T-helper 1 cell treated with Interleukin-12 subunit alpha and Interleukin-12 subunit beta and Interleukin-4 antibody, amounts not matched to agents 30 μg/mL and 1 μg/mL, for 36 hours (primary cell): ENCODE measurements around the gene TGM3.

ENCODE experiments used
- H3K27ac Mint-ChIP-seq: one replicate; pipeline ENCODE4 v1.8.0; 2021; ENCODE audit warnings: mild to moderate bottlenecking, mixed read lengths
- H3K27me3 Mint-ChIP-seq: one replicate; pipeline ENCODE4 v1.8.0; 2021; ENCODE audit warnings: low read depth, mixed read lengths
- H3K36me3 Mint-ChIP-seq: one replicate; pipeline ENCODE4 v1.8.0; 2021; ENCODE audit warnings: low read depth, mixed read lengths
- H3K4me1 Mint-ChIP-seq: one replicate; pipeline ENCODE4 v1.8.0; 2021; ENCODE audit warnings: low read depth, mixed read lengths
- H3K4me3 Mint-ChIP-seq: one replicate; pipeline ENCODE4 v1.8.0; 2021; ENCODE audit warnings: mild to moderate bottlenecking, moderate library complexity, mixed read lengths
- H3K9me3 Mint-ChIP-seq: one replicate; pipeline ENCODE4 v1.8.0; 2021; ENCODE audit warnings: mixed read lengths

Gene TGM3

DNA sequence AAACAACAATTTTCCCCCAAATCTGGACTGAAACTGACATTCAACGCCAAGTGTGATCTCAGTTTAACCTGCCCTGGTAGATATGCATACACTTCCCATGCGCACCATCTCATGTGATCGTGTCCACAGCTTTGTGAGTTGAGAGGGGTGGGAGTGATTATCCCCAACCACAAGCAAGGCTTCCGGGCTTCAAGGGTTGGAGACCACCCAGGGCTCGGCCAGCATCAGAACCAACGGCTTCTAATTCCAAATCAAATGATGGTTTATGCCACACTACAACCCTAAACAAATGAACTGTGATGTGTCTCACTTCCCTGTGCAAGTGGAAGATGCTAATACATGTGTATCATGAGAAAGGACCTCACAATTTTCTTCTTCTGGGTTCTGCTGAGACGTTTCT is 515 bp upstream of the TGM3 start:
- Mint-ChIP-seq H3K36me3 (no peaks in the 10 kb centered on the region), H3K27me3 (no peaks in the 10 kb centered on the region), H3K27ac (no peak overlapping the region), H3K9me3 (no peaks in the 10 kb centered on the region), H3K4me1 (no peaks in the 10 kb centered on the region), H3K4me3 (no peak overlapping the region)

DNA sequence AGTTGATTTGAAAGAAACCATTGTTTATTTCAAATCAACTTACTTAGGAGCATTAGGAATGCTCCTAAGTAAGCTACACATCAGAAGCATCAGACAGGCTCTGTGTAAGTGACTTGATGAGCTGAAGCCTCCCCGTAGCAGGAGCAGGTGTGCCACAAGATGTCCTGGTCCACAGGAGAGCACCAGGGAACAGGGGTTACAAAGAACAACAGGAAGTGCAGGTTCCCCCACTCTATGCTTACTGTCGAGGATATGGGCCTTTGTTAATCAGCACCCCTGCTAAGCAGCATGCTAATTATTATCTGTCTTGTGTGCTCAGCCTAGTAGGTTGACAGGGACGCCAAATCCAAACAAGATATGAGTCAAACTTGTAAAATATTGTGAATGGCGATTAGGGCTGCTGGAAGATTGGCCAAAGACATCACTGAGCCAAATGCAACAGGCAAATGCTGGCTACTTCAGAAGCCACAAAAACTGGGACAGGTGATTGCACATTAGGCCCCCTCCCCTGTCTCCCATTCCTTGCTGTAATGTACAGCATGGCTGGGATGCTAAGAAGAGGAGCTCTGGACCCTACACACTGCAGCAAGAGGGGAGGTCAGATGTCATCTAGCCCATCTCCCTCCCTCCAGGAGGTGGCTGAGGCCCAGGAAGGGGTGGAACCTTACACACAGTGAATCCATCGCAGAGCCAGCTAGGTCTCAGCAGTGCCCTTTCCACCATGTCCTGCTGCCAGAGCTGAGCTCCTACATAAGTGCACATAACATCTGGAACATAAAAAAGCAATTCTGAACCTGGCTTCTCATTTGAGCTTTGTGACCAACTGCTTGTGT is 939 bp downstream of the TGM3 start:
- Mint-ChIP-seq H3K36me3 (no peaks in the 10 kb centered on the region), H3K27me3 (no peaks in the 10 kb centered on the region), H3K9me3 (no peaks in the 10 kb centered on the region), H3K4me1 (peaks cover 6% of the 10 kb centered on the region), H3K27ac (no peak overlapping the region), H3K4me3 (no peak overlapping the region)

DNA sequence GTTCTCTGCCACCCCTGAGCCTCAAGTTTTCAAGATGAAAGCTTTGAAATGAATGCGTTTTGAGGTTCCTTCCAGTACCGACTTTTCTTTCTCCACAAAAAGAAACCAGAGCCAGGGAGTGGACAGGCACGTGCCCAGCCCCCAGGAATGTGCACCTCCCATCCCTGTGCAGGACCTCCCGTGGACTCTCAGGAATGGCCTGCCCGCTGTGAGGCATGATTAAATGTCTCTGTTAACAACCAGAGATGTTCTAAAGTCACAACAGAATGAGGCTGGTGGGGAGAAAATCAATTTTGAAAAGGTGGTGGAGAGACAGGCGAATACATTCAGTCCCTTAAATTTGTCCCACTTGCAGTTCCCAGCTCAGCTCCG is 1.5 kb downstream of the TGM3 start:
- Mint-ChIP-seq H3K4me1 (peaks cover 6% of the 10 kb centered on the region), H3K27me3 (no peaks in the 10 kb centered on the region), H3K36me3 (no peaks in the 10 kb centered on the region), H3K27ac (no peak overlapping the region), H3K4me3 (no peak overlapping the region), H3K9me3 (no peaks in the 10 kb centered on the region)

DNA sequence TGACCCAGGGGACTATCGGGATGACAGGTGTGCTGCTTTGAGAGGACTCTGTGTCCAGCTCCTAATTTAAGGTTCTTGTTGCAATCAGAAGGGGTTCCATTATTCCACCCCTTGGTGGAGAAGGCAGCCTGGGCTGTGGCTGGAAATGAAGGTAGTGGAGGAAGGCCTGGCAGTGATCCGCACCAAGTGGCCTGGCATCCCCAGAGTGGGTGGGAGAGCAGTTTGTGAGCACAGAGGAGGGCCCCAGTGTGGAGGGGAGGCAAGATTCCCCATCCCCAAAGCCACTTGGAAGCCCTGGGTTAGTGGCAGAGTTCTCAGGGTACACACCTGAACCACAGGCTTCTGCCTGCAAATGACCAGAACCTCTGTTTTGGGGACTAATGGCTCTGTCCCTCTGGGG is 2.3 kb downstream of the TGM3 start:
- Mint-ChIP-seq H3K4me1 (peaks cover 6% of the 10 kb centered on the region), H3K9me3 (no peaks in the 10 kb centered on the region), H3K4me3 (no peak overlapping the region), H3K27ac (no peak overlapping the region), H3K27me3 (no peaks in the 10 kb centered on the region), H3K36me3 (no peaks in the 10 kb centered on the region)

DNA sequence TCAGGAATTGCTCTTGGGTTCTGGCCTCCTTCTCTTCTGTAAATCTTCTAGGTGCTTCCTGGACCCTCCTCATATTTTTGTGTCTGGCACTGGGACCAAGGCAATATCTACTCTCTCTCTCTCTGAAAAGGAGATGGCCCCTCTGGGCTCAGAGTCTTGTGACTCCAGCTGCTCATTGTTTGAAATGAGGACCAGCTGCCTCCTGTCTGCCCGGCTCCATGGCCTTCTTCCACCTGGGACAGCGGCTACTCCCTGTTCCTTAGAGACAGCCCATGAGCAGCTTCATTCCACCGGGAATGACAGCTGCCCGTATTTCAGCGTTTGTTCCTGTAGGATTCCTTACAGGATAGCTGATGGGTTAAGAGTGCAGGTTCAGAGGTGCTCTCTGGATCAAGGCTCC is 2.9 kb downstream of the TGM3 start:
- no peaks in the 10 kb centered on the region for H3K9me3 Mint-ChIP-seq
- peaks cover 6% of the 10 kb centered on the region for H3K4me1 Mint-ChIP-seq
- no peak overlapping the region for H3K27ac Mint-ChIP-seq
- no peaks in the 10 kb centered on the region for H3K27me3 Mint-ChIP-seq
- no peak overlapping the region for H3K4me3 Mint-ChIP-seq
- no peaks in the 10 kb centered on the region for H3K36me3 Mint-ChIP-seq

DNA sequence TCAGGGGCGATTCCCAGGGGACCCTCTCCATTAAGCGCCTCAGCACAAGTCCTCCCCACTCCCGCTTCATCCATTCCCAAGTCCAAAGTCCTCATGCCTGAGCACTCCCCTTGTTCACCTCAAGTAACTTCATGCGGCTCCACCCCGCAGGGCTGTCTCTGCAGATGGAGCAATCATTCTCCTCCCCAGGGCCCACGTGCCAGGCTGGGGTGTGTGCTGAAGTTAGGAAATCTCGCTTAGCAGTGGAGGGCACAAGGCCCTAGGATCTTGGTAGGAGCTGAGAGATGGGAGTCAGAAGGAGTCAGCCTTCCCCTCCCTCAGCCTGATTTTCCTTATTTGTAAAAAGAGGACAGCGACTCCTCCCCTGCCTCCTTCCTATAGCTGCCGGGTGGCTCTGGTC is 3.5 kb downstream of the TGM3 start:
- Mint-ChIP-seq H3K27ac (no peak overlapping the region), H3K36me3 (no peaks in the 10 kb centered on the region), H3K27me3 (no peaks in the 10 kb centered on the region), H3K4me3 (no peak overlapping the region), H3K4me1 (peaks cover 6% of the 10 kb centered on the region), H3K9me3 (no peaks in the 10 kb centered on the region)

DNA sequence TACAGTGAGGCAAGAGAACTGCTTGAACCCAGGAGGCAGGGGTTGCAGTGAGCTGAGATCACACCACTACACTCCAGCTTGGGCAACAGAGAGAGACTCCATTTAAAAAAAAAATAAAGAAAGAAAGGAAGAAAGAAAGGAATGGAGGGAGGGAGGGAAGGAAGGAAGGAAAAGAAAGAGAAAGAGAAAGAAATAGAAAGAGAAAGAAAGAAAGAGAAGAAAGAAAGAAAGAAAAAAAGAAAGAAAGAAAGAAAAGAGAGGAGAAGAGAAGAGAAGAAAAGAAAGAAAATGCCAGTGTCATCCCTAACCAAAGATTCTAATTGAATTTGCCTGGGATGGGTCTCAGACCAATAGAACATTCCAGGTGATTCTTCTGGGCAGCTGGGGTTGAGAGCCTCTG is 4.2 kb downstream of the TGM3 start:
- H3K27me3 Mint-ChIP-seq: no peaks in the 10 kb centered on the region
- no peaks in the 10 kb centered on the region for H3K36me3 Mint-ChIP-seq
- no peak overlapping the region for H3K4me3 Mint-ChIP-seq
- H3K4me1 Mint-ChIP-seq: peaks cover 6% of the 10 kb centered on the region
- H3K9me3 Mint-ChIP-seq: no peaks in the 10 kb centered on the region
- no peak overlapping the region for H3K27ac Mint-ChIP-seq

DNA sequence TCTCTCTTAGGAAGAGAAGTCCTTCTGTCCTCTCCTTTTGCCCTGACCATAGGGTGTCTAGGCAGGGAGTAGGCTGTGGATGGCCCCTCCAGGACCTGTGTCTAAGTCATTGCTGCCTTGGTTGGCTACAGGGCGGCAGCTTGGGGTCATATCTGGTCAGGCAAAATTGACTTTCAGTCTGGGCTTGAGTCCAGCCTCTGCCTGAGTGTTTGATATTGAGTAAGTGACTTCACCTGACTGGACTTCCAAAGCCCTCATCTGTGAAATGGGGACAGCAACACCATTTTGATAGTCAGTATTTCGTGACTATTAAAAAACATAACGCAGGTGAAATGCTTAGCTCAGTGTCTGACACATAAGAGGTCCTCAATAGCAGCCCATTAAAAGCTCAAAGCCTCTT is 4.6 kb downstream of the TGM3 start:
- H3K27me3 Mint-ChIP-seq: no peaks in the 10 kb centered on the region
- no peak overlapping the region for H3K27ac Mint-ChIP-seq
- H3K4me1 Mint-ChIP-seq: peaks cover 6% of the 10 kb centered on the region
- no peaks in the 10 kb centered on the region for H3K9me3 Mint-ChIP-seq
- H3K36me3 Mint-ChIP-seq: no peaks in the 10 kb centered on the region
- H3K4me3 Mint-ChIP-seq: no peak overlapping the region

DNA sequence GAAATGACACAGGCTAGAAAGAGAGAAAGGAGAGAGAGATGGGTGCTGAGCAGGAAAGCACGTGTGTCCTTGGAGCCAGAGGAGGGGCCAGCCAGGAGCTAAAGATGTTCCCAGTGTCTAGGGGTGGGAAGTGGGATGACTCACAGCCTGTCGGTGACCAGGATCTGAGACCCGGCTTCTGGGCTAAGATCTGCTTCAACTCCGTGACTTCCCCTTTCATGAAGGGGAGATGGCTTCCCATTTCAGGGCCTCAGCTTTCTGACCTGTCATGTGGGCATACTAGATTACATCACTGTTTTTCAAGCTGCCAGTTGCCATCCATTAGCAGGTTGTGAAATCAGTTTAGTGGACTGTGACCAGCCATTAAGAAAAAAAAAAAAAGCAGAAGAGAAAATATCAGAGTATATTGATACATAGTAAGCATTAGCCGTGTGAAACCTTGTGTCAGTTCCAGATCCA is 5.4 kb downstream of the TGM3 start:
- no peaks in the 10 kb centered on the region for H3K36me3 Mint-ChIP-seq
- no peaks in the 10 kb centered on the region for H3K9me3 Mint-ChIP-seq
- peaks cover 6% of the 10 kb centered on the region for H3K4me1 Mint-ChIP-seq
- H3K27ac Mint-ChIP-seq: no peak overlapping the region
- H3K27me3 Mint-ChIP-seq: no peaks in the 10 kb centered on the region
- no peak overlapping the region for H3K4me3 Mint-ChIP-seq

DNA sequence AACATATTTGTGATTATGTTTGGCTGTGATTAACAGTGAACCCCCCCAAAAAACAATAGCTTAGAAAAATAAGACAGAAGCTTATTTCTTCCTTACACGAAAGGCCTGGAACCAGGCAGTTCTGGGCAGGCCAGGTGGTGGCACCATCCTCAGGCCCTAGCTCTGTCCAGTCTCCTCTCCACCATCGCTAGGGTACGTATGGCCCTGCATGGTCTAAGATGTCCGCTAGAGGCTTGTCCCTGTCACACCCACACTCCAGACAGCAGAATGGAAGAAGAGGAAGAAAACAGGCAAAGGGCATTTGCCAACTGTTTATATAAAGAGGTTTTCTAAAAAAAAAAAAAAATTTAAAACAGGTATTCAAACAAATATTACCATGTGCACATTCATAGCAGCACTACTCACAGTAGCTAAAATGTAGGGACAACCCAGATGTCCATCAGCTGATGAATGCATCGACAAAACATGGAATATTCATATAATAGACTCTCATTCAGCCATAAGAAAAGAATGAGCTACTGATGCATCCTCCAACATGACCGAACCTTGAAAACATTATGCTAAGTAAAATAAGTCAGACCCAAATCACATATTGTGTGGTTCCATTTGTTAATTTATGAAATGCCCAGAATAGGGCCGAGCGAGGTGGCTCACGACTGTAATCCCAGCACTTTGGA is 6.7 kb downstream of the TGM3 start:
- Mint-ChIP-seq H3K9me3 (no peaks in the 10 kb centered on the region), H3K36me3 (no peaks in the 10 kb centered on the region), H3K4me3 (no peak overlapping the region), H3K27me3 (no peaks in the 10 kb centered on the region), H3K4me1 (peaks cover 6% of the 10 kb centered on the region), H3K27ac (no peak overlapping the region)

DNA sequence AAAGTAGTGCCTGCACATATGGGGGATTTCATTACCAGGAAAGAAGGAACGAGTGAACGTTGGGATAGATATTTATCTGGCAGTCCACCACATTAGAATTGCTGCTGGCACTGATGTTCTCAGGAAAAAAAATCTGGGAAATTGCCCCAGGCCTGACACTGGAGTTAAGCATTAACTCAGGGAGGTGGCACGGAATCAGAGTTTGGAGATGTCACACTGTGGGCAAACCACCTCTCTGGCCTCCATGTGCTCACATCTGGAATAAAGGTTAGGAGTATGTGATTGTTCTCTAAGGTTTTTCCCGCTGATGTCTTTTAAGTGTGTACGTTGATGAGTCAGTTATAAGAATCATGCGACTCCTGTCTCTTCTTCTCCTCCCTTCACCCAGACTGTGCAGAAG is 7.9 kb downstream of the TGM3 start:
- no peak overlapping the region for H3K4me3 Mint-ChIP-seq
- H3K9me3 Mint-ChIP-seq: no peaks in the 10 kb centered on the region
- H3K27ac Mint-ChIP-seq: no peak overlapping the region
- H3K4me1 Mint-ChIP-seq: peaks cover 6% of the 10 kb centered on the region
- H3K36me3 Mint-ChIP-seq: no peaks in the 10 kb centered on the region
- H3K27me3 Mint-ChIP-seq: no peaks in the 10 kb centered on the region

DNA sequence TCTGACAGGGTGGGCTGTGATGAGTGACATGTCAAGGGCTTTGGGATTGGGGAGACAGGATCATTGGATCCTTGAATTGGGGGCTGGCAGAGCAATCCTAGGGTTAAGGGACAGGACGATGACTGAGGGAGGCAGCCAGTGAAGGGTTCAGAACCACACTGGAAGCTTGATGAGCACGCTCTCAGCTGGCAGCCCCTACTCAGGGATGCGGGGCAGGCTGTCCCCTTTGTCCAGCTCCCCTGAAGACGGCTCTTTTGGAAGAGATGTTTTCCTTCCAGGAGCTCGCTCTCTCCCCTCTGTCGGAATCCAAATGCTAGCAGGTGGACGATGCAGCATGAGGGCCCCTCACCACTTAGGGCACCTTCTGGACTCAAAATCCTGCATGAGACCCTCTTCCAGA is 8.4 kb downstream of the TGM3 start:
- H3K9me3 Mint-ChIP-seq: no peaks in the 10 kb centered on the region
- peaks cover 6% of the 10 kb centered on the region for H3K4me1 Mint-ChIP-seq
- H3K27ac Mint-ChIP-seq: no peak overlapping the region
- no peaks in the 10 kb centered on the region for H3K27me3 Mint-ChIP-seq
- H3K4me3 Mint-ChIP-seq: no peak overlapping the region
- no peaks in the 10 kb centered on the region for H3K36me3 Mint-ChIP-seq

DNA sequence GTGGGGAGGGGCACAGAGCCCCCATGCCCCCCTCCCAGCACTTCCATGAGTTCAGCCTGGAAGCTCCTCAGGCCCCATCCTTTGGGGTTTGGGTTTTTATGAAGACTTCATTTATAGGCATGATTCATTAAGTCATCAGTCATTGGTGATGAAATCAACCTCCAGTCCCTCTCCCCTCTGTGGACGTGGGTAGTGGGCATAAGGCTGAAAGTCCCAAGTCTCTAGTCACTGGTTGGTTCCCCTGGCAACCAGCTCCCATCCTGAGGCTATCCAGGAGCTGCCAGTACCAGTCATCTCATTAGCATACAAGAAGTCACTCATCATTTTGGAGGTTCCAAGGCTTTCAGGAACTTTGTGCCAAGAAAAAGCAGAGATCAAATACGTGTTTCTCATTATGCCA is 9.2 kb downstream of the TGM3 start:
- Mint-ChIP-seq H3K27ac (no peak overlapping the region), H3K27me3 (no peaks in the 10 kb centered on the region), H3K9me3 (no peaks in the 10 kb centered on the region), H3K36me3 (no peaks in the 10 kb centered on the region), H3K4me1 (peaks cover 6% of the 10 kb centered on the region), H3K4me3 (no peak overlapping the region)

DNA sequence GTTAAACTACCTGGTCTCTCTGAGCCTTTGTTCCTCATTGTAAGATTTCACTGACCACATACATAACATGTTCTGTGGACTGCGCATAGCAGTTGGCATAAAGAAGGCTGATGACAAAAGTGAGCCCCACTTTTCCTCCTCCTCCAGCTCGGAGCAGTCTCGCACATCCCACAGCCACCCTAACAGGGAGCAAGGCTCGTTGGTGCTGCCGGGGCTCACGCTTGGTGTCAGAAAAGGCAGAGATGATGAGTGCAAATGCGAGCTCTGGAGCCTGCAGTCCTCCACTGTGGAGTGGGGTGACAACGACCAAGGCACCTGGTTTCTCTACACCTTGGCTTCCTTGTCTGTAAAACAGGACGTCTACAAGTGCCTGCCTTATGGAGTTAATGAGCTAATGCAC is 9.7 kb downstream of the TGM3 start:
- Mint-ChIP-seq H3K27ac (no peak overlapping the region), H3K4me1 (peaks cover 6% of the 10 kb centered on the region), H3K27me3 (no peaks in the 10 kb centered on the region), H3K9me3 (no peaks in the 10 kb centered on the region), H3K4me3 (no peak overlapping the region), H3K36me3 (no peaks in the 10 kb centered on the region)

DNA sequence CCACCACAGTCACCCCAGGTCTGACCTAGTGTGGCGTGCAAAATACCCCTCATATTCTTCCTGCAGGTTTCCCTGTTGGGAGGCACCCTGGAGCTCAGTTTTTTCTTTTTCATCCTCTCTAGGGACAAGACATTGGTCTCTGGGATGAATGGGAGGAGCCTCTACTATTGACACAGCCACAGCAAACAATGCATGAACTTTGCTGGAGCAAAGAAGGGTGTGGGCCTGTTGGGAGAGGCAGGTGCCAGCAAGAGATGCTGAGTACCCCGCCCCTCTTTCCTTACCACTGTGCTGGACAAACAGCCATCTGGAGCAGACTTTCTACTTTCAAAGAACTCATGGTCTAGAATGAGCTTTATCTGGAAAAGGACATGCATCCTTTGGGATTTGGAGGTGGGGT is 10.1 kb downstream of the TGM3 start:
- H3K4me3 Mint-ChIP-seq: no peak overlapping the region
- no peaks in the 10 kb centered on the region for H3K27me3 Mint-ChIP-seq
- H3K27ac Mint-ChIP-seq: no peak overlapping the region
- no peaks in the 10 kb centered on the region for H3K36me3 Mint-ChIP-seq
- H3K9me3 Mint-ChIP-seq: no peaks in the 10 kb centered on the region
- peaks cover 4% of the 10 kb centered on the region for H3K4me1 Mint-ChIP-seq
